SK-N-SH (cell line): ENCODE data around the gene PWP2. TPM values are rescaled to one million over a fixed set of nuclear protein-coding genes. Genes with fewer than 3 reads are reported as not detected.

Experiments used
- CTCF ChIA-PET: fragments of 300-600, 350-600 bp; formaldehyde crosslinking; extraction: SDS; loops from one replicate; lab custom pipeline; 2021; lab: Yijun Ruan, JAX
- POLR2A ChIA-PET: fragments of 350-600 bp; sonication (Branson Sonifier 250); formaldehyde crosslinking; extraction: SDS; loops from one replicate; lab custom pipeline; 2020; ENCODE audit warnings: antibody characterized with exemption, inconsistent platforms; lab: Yijun Ruan, JAX
- DNase-seq: peaks from one replicate; pipeline ENCODE4 v3.0.0; 2012
- H2AFZ ChIP-seq: fragments of 200-600 bp; sonication (generic); 2 replicates; pipeline ENCODE4 v1.8.1; 2016; ENCODE audit warnings: antibody characterized with exemption, mild to moderate bottlenecking, low read depth
- H3F3A ChIP-seq: fragments of 200-600 bp; sonication (generic); replicated peaks from 2 replicates; pipeline ENCODE3; 2016; ENCODE audit warnings: antibody characterized with exemption, mild to moderate bottlenecking; ENCODE audit not compliant: insufficient read depth
- H3K27ac ChIP-seq, 2 experiments: fragments of 200-500 bp in 1 of 2; fragments of 200-600 bp in 1 of 2; sonication (Bioruptor generic) in 1 of 2; sonication (generic), shearing (Covaris generic) in 1 of 2; 2 replicates each; pipeline versions ENCODE4 v1.5.1 to v1.6.1; 2014 to 2016; ENCODE audit warnings: low read depth in 2 of 2, inconsistent platforms in 1 of 2, low read length in 1 of 2, mild to moderate bottlenecking in 1 of 2, mixed read lengths in 1 of 2
- H3K27me3 ChIP-seq: fragments of 200-600 bp; sonication (generic), shearing (Covaris generic); 2 replicates; pipeline ENCODE4 v1.6.1; 2016; ENCODE audit warnings: mixed run types; ENCODE audit not compliant: insufficient read depth
- H3K36me3 ChIP-seq, 2 experiments: fragments of 200-500 bp in 1 of 2; fragments of 200-600 bp in 1 of 2; sonication (Bioruptor generic) in 1 of 2; sonication (generic) in 1 of 2; replicated peaks in 1 of 2; 2 replicates each; pipeline versions ENCODE3 to v1.5.1; 2014 to 2016; ENCODE audit warnings: low read length in 1 of 2, mild to moderate bottlenecking in 1 of 2; ENCODE audit not compliant: insufficient read depth in 2 of 2, control insufficient read depth in 1 of 2
- H3K4me1 ChIP-seq, 2 experiments: fragments of 200-500 bp in 1 of 2; fragments of 200-600 bp in 1 of 2; sonication (Bioruptor generic) in 1 of 2; sonication (generic), shearing (Covaris generic) in 1 of 2; 2 replicates each; pipeline versions ENCODE4 v1.5.1 to v1.6.1; 2014 to 2016; ENCODE audit warnings: low read depth in 1 of 2, low read length in 1 of 2, mixed run types in 1 of 2; ENCODE audit not compliant: insufficient read depth in 2 of 2, control insufficient read depth in 1 of 2
- H3K4me2 ChIP-seq: fragments of 200-600 bp; sonication (generic), shearing (Covaris generic); 2 replicates; pipeline ENCODE4 v1.6.1; 2017; ENCODE audit warnings: mixed run types
- H3K4me3 ChIP-seq, 2 experiments: fragments of 200-500 bp in 1 of 2; fragments of 200-600 bp in 1 of 2; sonication (Bioruptor generic) in 1 of 2; sonication (generic), shearing (Covaris generic) in 1 of 2; 2 replicates each; pipeline versions ENCODE4 v1.5.1 to v1.8.1; 2014 to 2016; ENCODE audit warnings: low read depth in 2 of 2, inconsistent platforms in 1 of 2, low read length in 1 of 2, mild to moderate bottlenecking in 1 of 2, mixed read lengths in 1 of 2, moderate library complexity in 1 of 2
- H3K79me2 ChIP-seq: fragments of 200-600 bp; sonication (generic); 2 replicates; pipeline ENCODE4 v1.8.1; 2017; ENCODE audit warnings: mild to moderate bottlenecking; ENCODE audit not compliant: insufficient read depth
- H3K9ac ChIP-seq: fragments of 200-600 bp; sonication (generic); 2 replicates; pipeline ENCODE4 v1.6.1; 2017; ENCODE audit warnings: mixed run types
- H3K9me2 ChIP-seq: fragments of 200-600 bp; sonication (generic); 2 replicates; pipeline ENCODE4 v1.6.1; 2017; ENCODE audit warnings: mixed run types
- H3K9me3 ChIP-seq: fragments of 200-600 bp; sonication (generic); 2 replicates; pipeline ENCODE4 v1.6.1; 2017; ENCODE audit warnings: mixed run types, mild to moderate bottlenecking, moderate library complexity
- H4K20me1 ChIP-seq: fragments of 200-600 bp; sonication (generic); 2 replicates; pipeline ENCODE4 v1.6.1; 2017; ENCODE audit warnings: mild to moderate bottlenecking, mixed run types; ENCODE audit not compliant: insufficient read depth
- CHD2 ChIP-seq: fragments of 150-350 bp; IDR thresholded peaks from 2 replicates; pipeline ENCODE4 v1.6.1; 2018; ENCODE audit warnings: low read length; ENCODE audit not compliant: partially characterized antibody
- EZH2phosphoT487 ChIP-seq: fragments of 200-600 bp; sonication (generic); IDR thresholded peaks from 2 replicates; pipeline ENCODE4 v1.6.1; 2017; ENCODE audit warnings: low read depth, mixed run types, mild to moderate bottlenecking, antibody characterized with exemption, moderate library complexity, borderline replicate concordance
- FOXM1 ChIP-seq: IDR thresholded peaks from 2 replicates; pipeline ENCODE4 v1.4.0; 2012; ENCODE audit warnings: low read depth, mild to moderate bottlenecking
- GATA2 ChIP-seq: sonication (generic); formaldehyde crosslinking; IDR thresholded peaks from 2 replicates; pipeline ENCODE4 v1.5.0; 2020; ENCODE audit warnings: mild to moderate bottlenecking, missing genetic modification reagents
- MEF2A ChIP-seq: IDR thresholded peaks from 2 replicates; pipeline ENCODE4 v1.4.0; 2012; ENCODE audit warnings: low read depth, borderline replicate concordance
- NFIC ChIP-seq: IDR thresholded peaks from 2 replicates; pipeline ENCODE4 v1.4.0; 2012; ENCODE audit warnings: borderline replicate concordance
- NRF1 ChIP-seq: IDR thresholded peaks from 2 replicates; pipeline ENCODE4 v1.6.1; 2012; ENCODE audit warnings: low read depth, mild to moderate bottlenecking, low read length
- RCOR1 ChIP-seq: fragments of 150-350 bp; IDR thresholded peaks from 2 replicates; pipeline ENCODE4 v1.6.1; 2017; ENCODE audit warnings: antibody characterized with exemption, low read length
- TCF12 ChIP-seq: IDR thresholded peaks from 2 replicates; pipeline ENCODE4 v1.4.0; 2012
- TEAD4 ChIP-seq: IDR thresholded peaks from 2 replicates; pipeline ENCODE4 v1.4.0; 2012; ENCODE audit warnings: mild to moderate bottlenecking, borderline replicate concordance; ENCODE audit not compliant: insufficient read depth
- YY1 ChIP-seq: IDR thresholded peaks from 2 replicates; pipeline ENCODE4 v1.4.0; 2012; ENCODE audit warnings: low read depth, mild to moderate bottlenecking
- whole genome bisulfite sequencing: methylation state at CpG from one replicate; pipeline ENCODE4 v1.1.6; 2017; ENCODE audit warnings: low lambda C conversion rate; 5-methylcytosine and 5-hydroxymethylcytosine counted together
- polyA plus RNA-seq, 3 experiments: library from polyadenylated mRNA; depleted of rRNA; stranded (reverse); fragments of >200 nt; gene quantifications; 2 replicates each; pipeline ENCODE4 v1.2.3, GENCODE V29; 2012
- TF ChIP-seq, protein P1 (sequence below): fragments of 150-350 bp; IDR thresholded peaks from 2 replicates; pipeline ENCODE4 v1.6.1; 2017; ENCODE audit warnings: antibody characterized with exemption, low read length, low read depth, borderline replicate concordance
- TF ChIP-seq, protein P2 (sequence below): IDR thresholded peaks from 2 replicates; pipeline ENCODE4 v1.4.0; 2012; ENCODE audit warnings: low read depth
- TF ChIP-seq, protein P3 (sequence below): IDR thresholded peaks from 2 replicates; pipeline ENCODE4; 2012
- TF ChIP-seq, protein P4 (sequence below): IDR thresholded peaks from 2 replicates; pipeline ENCODE4 v1.4.0; 2012; ENCODE audit warnings: low read depth, borderline replicate concordance
- TF ChIP-seq, protein P5 (sequence below): fragments of 150-350 bp; IDR thresholded peaks from 2 replicates; pipeline ENCODE4 v1.6.1; 2016; ENCODE audit warnings: mild to moderate bottlenecking, low read depth, low read length
- TF ChIP-seq, protein P6 (sequence below): IDR thresholded peaks from 2 replicates; pipeline ENCODE4 v1.6.1; 2012; ENCODE audit warnings: mild to moderate bottlenecking, low read depth, low read length, moderate library complexity

PWP2 gene
- polyA plus RNA-seq, 1 of the 3 experiments (the other 2 are of a cell fraction) = 6.0 TPM

DNA sequence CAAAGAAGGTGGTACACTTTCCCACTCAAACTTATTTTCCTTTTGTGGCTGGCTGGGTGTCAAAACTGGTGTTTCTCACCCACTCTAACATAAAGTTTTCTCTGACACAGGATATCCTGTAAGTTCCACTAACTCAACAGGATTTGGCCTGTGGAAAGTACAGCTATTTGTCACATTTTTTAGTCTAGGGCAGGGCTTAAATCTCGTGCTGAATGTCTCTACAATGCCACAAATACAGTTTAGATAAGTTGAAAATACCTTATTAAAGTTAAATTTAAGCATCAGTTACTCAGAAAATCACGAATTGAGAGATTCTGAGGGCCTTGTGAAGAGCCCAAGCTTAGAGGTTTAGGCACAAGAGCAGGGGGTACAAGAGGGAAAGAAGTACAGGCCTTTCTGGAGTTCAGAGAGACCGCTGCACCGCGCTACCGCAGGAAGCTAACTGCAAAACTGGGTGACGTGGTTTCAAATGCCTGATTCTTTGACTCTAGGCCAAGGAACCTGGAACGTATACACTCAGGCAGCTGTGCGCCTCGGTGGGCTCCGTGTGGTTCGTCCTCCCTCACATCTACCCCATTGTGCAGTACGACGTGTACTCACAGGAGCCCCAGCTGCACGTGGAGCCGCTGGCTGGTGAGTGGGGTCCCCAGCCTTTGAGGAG, 23.4 kb upstream of the PWP2 start:
- Histone ChIP-seq H3K27ac (no peak overlapping the region), H3K4me3 (no peak overlapping the region), H3F3A (no peaks in the 10 kb centered on the region), H2AFZ (no peak overlapping the region), H3K36me3 (peaks cover 35 to 88% of the 10 kb centered on the region in 2 experiments), H3K79me2 (peaks cover 5% of the 10 kb centered on the region; the same call in 1 of the 2 replicates), H3K27me3 (no peaks in the 10 kb centered on the region), H3K4me1 (no peaks in the 10 kb centered on the region), H4K20me1 (no peaks in the 10 kb centered on the region), H3K4me2 (no peak overlapping the region), H3K9ac (no peak overlapping the region), H3K9me3 (no peaks in the 10 kb centered on the region), H3K9me2 (no peaks in the 10 kb centered on the region)
- TF ChIP-seq, protein P1, sequence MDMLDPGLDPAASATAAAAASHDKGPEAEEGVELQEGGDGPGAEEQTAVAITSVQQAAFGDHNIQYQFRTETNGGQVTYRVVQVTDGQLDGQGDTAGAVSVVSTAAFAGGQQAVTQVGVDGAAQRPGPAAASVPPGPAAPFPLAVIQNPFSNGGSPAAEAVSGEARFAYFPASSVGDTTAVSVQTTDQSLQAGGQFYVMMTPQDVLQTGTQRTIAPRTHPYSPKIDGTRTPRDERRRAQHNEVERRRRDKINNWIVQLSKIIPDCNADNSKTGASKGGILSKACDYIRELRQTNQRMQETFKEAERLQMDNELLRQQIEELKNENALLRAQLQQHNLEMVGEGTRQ = no peak
- TF ChIP-seq FOXM1 (no peak), MEF2A (no peak), NFIC (no peak), EZH2phosphoT487 (no peak), GATA2 (CRISPR knock-in tag) (no peak), NRF1 (no peak), TEAD4 (no peak), YY1 (no peak), TCF12 (no peak), RCOR1 (no peak), CHD2 (no peak)
- TF ChIP-seq, protein P2, sequence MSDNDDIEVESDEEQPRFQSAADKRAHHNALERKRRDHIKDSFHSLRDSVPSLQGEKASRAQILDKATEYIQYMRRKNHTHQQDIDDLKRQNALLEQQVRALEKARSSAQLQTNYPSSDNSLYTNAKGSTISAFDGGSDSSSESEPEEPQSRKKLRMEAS = no peak
- TF ChIP-seq, protein P3, sequence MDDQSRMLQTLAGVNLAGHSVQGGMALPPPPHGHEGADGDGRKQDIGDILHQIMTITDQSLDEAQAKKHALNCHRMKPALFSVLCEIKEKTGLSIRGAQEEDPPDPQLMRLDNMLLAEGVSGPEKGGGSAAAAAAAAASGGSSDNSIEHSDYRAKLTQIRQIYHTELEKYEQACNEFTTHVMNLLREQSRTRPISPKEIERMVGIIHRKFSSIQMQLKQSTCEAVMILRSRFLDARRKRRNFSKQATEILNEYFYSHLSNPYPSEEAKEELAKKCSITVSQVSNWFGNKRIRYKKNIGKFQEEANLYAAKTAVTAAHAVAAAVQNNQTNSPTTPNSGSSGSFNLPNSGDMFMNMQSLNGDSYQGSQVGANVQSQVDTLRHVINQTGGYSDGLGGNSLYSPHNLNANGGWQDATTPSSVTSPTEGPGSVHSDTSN = no peak
- TF ChIP-seq, protein P4, sequence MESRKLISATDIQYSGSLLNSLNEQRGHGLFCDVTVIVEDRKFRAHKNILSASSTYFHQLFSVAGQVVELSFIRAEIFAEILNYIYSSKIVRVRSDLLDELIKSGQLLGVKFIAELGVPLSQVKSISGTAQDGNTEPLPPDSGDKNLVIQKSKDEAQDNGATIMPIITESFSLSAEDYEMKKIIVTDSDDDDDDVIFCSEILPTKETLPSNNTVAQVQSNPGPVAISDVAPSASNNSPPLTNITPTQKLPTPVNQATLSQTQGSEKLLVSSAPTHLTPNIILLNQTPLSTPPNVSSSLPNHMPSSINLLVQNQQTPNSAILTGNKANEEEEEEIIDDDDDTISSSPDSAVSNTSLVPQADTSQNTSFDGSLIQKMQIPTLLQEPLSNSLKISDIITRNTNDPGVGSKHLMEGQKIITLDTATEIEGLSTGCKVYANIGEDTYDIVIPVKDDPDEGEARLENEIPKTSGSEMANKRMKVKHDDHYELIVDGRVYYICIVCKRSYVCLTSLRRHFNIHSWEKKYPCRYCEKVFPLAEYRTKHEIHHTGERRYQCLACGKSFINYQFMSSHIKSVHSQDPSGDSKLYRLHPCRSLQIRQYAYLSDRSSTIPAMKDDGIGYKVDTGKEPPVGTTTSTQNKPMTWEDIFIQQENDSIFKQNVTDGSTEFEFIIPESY = no peak
- TF ChIP-seq, protein P5, sequence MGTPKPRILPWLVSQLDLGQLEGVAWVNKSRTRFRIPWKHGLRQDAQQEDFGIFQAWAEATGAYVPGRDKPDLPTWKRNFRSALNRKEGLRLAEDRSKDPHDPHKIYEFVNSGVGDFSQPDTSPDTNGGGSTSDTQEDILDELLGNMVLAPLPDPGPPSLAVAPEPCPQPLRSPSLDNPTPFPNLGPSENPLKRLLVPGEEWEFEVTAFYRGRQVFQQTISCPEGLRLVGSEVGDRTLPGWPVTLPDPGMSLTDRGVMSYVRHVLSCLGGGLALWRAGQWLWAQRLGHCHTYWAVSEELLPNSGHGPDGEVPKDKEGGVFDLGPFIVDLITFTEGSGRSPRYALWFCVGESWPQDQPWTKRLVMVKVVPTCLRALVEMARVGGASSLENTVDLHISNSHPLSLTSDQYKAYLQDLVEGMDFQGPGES = no peak
- TF ChIP-seq, protein P6, sequence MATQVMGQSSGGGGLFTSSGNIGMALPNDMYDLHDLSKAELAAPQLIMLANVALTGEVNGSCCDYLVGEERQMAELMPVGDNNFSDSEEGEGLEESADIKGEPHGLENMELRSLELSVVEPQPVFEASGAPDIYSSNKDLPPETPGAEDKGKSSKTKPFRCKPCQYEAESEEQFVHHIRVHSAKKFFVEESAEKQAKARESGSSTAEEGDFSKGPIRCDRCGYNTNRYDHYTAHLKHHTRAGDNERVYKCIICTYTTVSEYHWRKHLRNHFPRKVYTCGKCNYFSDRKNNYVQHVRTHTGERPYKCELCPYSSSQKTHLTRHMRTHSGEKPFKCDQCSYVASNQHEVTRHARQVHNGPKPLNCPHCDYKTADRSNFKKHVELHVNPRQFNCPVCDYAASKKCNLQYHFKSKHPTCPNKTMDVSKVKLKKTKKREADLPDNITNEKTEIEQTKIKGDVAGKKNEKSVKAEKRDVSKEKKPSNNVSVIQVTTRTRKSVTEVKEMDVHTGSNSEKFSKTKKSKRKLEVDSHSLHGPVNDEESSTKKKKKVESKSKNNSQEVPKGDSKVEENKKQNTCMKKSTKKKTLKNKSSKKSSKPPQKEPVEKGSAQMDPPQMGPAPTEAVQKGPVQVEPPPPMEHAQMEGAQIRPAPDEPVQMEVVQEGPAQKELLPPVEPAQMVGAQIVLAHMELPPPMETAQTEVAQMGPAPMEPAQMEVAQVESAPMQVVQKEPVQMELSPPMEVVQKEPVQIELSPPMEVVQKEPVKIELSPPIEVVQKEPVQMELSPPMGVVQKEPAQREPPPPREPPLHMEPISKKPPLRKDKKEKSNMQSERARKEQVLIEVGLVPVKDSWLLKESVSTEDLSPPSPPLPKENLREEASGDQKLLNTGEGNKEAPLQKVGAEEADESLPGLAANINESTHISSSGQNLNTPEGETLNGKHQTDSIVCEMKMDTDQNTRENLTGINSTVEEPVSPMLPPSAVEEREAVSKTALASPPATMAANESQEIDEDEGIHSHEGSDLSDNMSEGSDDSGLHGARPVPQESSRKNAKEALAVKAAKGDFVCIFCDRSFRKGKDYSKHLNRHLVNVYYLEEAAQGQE = no peak
- POLR2A ChIA-PET = no interaction called here
- whole genome bisulfite sequencing = 97% methylated on average over 12 of the region's 16 CpGs
- CTCF ChIA-PET = interaction anchor here (1.7 kb wide), 1 partner anchor 13 kb away, joined by 5 read pairs; no protein-coding TSS in a partner anchor
- DNase-seq = no peak
